GM18873 (cell line): ENCODE measurements around the gene TMEM179.

ENCODE experiments used
- ATAC-seq: cut with Tn5 transposase; IDR thresholded peaks from one replicate; pipeline ENCODE4 v1.9.1; 2021; ENCODE audit warnings: mild to moderate bottlenecking, moderate library complexity, moderate number of reproducible peaks; ENCODE audit not compliant: unreplicated experiment, low FRiP score

TMEM179 gene

DNA sequence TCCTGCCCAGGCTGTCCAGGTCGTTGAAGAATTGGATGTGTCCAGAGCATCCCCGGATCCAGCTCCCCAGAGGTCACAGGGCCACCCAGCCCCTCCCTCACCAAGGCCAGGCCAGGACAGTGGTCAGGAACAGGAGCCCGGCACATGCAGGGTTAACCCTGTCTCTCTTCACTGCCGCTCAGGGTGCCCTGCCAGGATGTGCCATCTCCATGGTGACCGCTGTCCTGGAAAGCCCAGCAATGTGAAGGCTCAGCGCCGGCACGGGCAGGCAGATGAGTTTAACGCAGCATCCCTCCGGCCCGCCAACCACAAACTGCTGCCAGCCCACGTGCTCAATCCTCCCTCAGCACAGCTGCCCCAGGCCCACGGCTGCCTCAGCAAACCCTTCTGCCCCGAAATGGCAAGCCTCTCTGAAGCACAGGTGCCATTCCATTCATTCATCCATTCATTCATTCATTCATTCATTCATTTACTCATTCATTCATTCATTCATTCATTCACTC lies 4.4 kb downstream of the TMEM179 start:
- ATAC-seq = no peak

DNA sequence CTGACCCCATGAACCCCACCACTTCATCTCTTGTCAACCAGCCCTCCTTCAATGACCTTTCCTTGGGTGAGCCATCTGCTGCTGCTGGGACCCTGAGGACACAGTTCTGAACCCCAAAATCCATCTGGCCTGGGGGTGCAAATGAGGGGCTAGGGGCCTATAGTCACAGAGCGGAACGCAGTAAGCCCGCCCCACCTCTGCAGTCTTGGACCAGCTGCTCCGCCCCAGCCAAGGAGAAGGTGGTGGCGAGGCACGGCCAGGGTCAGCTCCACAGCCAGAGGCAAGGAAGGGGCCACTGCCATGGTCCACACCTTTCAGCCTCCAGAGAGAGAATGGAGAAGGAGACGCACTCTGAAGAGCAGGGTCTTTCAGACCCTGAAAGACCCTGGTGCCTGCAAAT lies 5.1 kb downstream of the TMEM179 start:
- ATAC-seq = no peak

DNA sequence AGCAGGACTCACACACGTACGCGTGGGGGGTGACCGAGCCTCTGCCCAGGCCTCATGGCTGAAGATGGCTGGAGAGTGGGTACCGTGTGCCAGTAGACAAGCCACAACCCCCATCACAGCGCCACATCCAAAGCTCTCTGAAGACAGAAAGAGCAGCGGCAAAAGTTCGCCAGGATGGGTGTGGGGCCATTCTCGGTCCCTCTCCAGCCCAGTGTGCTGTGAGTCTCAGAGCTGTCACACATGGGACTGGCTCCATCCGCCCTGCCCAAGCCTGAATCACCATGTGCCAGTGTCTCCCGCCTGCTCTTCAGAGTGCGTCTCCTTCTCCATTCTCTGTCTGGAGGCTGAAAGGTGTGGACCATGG lies 5.7 kb downstream of the TMEM179 start:
- ATAC-seq = no peak

DNA sequence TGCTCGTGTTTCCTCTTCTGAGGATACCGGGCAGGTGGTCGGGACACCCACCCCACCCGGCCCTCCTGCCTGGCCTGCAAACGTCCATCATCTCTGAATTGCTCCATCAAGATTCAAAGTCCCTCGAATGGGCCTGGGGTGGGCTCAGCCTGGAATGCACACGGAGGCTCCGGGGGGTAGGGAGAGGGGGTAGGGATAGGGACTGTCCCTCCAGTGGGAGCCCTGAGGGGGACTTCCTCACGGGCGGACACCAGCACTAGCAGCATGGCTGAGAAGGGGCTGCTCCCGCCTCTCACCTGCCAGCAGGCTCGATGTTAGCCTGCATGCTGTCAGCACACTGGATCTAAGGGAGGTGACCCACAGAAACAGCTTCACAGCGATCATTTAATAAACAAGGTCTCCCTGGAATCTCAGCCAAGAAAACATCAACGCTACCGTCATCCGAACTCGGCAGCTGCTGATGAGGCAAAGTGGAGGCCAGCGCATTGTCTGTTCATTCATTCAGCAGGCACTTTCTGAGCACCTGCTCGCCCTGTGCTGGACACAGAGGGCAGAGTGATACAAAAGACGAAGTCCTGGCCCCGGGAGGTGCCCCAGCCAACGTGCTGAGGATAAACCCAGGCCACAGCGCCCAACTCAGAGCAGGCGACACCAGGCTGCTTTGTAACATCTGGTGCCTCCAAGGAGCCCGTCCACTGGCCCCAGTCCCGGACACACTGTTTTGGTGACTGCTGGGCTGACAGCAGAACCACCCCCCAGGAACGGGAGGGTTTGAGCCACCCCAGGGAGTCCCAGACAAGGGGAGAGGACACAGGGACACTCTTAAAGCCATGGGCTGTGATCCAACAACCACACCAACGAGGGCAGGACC lies 6.3 kb downstream of the TMEM179 start:
- ATAC-seq = no peak

DNA sequence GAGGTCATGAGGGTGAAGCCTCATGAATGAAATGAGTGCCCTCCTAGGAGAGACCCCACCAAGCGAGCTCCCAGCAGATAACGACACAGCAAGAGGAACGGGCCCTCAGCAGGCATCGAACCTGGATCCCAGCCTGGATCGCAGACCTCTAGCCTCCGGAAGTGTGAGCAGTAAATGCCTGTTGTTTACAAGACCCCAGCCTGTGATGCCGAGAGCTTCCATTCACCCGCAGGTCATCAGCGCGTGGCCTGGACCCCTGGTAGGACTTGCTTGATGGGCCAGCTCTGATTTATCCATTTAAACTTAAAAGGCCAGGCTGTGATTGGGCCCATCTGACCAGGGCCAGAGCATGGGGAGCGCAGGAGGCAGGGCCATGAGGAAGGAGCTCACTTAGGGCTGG lies 7.0 kb downstream of the TMEM179 start:
- ATAC-seq = no peak

DNA sequence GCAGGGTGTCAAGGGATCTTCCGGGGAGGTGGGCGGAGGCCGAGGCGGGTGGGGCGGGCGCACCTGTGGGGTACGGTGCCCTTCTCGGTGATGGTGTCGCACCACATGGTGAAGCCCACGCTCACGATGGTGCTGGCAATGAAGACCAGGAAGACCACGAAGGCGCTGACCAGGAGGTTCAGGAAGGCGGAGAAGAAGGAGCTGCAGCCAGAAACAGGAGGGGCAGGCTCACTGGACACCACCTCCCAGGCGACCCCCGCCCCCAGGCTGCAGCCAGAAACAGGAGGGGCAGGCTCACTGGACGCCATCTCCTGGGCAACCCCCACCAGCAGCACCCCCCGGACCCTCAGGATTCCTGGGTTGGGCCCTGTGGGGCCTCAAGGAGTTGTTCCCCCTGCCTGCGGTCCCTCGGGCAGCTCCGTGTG lies 7.6 kb downstream of the TMEM179 start:
- ATAC-seq = no peak

DNA sequence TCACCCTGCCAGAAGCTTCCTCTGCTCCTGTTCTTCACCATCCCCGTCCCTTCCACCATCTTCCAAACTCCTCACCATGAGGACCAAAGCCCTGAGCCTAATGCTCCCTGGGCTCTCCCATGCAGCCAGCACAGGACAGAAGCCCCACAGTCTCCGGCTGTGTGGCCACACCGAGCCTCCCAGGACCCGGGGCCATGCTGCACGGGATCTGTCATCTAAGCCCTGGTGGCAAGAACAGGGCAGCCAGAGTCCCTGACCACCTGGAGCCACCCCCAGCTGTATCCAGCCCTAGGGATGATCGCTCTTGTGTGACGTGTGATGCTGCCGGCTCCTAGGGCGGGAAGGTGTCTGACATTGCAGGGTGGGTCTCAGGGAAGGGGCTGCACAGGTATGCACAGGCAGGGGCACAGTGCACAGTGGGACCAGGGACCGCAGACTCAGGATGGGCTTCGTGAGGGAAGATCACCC lies 8.1 kb downstream of the TMEM179 start:
- ATAC-seq = no peak

DNA sequence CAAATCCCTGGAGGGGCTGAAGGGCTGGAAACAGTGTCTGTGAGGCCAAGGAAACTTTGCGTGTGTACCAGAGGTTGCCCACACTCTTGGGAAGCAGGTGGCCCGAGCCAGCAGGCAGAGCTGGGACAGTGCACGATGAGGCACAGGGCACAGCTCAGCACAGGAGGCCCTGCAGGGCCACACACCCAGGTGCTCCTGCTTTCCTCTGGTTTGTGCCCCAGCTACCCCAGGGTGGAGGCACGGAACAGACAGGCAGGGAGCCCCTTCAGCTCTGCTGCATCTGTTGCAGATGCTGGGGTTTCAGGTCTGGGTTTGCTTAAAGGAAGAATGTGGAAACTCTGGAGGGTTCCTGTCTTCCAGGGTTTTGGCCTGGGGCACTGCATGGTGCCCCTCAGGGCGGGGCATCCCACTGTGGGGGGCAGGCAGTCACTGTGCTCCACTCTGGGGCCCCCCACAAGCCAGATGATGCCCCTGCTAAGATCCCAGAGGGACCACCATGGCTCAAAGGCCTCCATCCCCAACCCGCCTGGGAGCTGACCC lies 8.6 kb downstream of the TMEM179 start:
- no peak for ATAC-seq

DNA sequence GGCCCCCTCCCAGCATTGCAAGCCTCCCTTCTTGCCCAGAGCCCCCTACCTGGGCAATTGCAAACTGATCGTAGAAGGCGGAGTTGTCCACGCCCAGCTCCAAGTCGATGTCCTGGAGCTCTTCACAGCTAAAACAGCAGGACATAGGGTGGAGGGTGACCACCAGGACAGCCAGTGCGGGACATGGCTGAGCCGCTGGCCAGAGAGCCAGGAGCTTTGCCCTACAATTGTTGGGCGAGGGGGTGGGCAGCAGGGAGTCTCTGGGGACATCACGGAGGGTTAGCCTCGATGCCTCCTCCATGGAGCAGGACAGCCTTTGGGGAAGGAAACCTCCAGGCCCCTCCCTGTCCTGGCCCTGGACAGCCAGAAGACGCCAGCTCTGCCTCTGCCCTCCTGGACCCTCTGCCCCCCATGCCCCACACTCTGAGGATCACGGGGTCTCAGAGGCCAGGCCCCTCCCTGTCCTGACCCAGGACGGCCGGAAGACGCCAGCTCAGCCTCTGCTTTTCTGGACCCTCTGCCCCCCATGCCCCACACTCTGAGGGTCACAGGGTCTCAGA lies 9.4 kb downstream of the TMEM179 start:
- ATAC-seq = no peak

DNA sequence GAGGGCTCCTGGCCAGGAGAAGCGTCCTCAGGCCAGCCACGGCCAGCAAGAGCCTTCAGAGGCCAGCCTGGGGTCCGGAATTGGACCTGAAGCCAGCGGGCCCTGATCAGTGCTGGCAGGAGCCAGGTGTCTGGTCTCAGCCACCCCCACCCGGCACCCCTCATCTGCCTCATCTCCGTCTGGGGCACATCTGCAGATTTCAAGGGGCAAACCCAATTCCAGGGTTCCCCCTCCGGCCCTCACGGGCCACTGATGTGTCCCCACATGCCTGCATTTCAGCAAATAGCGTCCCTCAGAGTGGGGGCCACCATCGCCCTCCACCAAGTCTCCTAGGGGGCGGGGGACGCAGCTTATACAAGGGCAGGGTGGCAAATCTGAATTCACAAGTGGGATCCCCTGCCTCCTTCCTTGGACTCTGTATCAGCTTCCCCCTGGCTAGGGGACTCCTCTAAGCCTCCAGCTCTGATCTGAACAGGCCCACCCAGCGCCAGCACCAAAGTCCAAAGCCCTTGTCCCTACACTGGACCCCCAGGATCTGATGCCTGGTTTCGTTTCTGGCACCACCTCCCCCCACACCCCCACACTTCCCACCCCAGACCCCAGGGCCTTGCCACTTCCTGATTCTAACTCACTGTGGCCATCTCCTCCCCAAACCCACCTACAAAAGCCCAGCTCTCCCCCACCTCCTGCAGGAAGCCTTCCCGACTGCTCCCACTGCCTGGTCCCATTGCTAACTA lies 10.1 kb downstream of the TMEM179 start:
- ATAC-seq = no peak

DNA sequence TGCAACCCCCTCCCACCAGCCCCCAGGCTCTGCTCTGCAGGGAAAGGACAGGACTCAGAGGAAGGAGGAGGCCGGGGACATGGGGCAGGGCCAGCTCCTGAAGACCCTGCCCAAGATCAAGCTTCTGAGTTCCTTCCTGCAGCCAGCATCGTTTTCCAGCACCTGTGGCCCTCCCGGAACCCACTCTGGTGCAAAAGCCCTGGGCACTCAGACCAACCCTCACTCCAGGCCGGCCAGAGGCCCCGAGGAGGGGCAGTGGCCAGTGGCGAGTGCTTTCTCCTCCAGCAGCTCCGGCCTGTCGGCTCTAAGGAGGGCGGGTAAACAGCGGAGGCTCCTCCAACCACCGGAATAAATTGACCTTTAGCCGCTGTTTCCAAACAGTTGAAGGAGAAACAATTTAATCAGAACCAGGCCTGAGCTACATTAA lies 10.8 kb downstream of the TMEM179 start:
- no peak for ATAC-seq

DNA sequence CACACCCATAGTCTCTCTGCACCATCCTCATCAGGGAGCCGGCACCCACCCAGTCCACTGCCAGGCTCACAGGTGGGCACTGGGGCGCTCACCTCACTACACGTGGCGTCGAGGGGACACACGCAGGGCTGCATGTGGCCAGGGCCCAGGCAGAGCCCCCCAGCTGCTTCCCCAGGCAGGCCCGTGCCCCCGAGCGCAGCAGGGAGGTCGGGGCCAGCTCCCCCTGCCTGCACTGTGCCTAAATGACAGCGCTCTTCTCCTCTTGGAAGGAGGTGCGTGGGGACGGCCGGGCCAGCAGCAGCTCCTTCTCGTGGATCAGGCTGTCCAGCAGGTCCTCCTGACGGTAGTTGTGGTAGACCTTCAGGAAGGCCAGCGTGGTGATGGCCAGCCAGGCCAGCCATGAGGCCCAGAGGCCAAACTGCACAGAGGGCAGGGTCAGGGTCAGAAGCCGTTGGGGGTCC lies 11.3 kb downstream of the TMEM179 start:
- ATAC-seq = no peak

DNA sequence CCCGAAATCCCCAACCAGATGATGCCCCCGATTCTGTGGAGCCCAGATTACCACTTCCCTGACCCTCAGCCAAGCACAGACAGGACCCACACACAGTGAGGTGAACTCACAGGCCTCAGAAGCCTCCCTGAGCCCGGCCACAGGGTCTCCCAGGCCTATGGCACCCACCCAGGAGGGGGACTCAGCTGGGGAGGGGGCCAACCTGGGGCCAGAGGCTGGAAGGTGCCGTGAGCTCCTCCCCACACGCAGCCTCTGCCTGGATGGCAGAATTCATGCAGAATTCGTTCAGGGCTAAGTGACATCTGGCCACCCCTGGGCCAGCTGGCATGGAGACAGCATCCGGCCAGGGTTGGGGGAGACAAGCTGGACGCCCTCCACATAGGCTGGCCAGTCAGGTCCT lies 11.8 kb downstream of the TMEM179 start:
- ATAC-seq = no peak

DNA sequence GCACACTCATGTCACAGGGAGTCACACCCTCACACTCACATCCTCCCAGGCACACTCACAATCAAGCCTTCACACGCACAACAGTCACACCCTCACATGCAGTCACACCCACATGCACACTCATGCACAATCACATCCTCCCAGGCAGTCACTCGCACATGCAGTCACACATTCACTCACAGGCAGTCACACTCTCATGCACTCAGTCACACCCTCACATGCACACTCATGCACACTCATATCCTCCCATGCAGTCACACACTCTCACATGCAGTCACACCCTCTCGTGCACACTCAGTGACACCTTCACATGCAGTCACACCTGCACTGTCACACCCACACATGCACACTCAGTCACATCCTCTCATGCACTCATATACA lies 12.3 kb downstream of the TMEM179 start:
- ATAC-seq = no peak

DNA sequence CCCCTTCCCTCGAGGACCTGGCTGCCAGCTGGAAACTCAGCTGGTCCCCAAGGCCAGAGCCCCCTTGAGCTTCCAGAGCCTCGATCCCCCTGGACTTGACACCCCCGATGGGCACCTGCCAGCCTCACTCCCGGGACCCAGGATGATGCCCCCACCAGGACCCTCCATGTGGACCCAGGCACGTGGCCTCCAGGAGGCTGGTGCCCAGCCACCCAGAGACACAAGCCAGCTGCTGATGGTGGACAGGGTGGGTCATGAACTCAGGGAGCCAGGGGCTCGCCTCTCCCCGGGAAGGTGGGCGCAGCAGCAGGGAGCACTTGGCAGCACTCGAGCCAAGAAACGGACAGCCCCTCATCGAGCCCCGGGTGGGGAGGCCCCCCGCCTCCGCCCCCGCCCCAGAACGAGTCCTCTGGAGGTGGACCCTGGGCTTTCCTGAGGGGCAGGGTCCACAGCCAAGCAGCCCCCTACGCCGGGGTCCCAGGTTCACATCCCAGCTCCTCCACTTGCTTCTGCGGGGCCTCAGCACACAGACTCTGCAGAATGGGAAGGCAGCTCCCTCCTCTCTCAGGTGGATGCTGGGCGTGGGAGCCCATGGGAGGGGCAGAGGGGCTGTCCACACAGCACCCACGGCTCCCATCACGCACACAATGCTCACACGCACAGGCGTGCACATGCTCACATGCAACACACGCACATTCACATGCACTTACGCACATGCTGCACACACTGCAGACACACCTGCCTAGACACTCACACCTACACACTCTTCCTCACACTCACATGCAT lies 12.9 kb downstream of the TMEM179 start:
- ATAC-seq = no peak

DNA sequence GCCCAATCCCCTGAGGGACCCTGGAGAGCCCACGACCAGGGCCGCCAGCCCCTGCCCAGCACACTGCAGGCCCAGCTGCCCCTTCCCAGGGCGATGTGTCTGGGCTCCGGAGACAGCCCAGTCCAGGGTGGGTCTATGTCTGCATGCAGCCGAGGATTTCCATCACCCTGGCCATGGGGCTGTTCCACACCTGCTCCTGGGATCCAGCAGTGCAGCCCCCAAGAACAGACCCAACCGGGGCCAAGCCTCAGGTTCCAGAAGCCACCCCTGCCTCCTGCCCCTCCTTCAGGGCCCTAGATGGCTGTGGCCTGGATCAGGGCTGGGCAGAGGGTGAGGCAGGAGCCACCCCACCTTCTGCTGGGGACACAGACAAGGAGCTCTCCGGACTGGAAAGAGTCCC lies 13.5 kb downstream of the TMEM179 start:
- ATAC-seq = no peak

DNA sequence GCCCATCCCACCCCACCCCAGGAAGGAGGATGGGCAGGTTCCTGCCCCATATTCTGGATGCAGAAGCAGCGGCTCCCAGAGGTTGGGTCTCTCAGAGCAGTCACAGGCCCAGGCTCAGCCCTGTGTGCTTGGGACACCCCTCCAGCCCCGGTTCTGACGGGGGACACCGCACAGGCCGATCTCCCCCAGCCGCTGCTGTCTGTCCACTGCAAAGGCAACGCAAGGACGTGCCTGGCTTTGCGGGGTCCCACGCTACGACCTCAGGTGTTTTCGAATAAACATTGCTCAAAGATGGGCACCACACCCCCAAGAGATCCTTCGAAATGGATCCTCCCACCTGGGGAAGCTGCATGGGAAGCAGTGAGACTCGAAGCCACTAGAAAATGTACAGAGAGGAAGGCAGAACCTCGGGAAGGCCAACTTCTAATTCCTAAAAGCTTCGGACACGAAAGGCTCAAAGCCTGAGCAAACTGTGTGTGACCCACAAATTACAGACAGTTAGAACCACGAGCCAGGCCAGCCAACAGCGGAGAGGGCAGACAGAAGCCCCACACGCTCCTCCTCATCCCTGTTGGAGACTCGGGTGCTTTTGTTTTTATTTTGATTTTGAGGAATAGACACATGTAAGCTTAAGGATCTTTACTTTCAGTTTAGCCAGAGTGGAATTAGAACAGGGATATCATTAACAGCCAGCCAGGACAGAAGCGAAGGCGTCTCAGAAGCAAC lies 14.2 kb downstream of the TMEM179 start:
- ATAC-seq = no peak

DNA sequence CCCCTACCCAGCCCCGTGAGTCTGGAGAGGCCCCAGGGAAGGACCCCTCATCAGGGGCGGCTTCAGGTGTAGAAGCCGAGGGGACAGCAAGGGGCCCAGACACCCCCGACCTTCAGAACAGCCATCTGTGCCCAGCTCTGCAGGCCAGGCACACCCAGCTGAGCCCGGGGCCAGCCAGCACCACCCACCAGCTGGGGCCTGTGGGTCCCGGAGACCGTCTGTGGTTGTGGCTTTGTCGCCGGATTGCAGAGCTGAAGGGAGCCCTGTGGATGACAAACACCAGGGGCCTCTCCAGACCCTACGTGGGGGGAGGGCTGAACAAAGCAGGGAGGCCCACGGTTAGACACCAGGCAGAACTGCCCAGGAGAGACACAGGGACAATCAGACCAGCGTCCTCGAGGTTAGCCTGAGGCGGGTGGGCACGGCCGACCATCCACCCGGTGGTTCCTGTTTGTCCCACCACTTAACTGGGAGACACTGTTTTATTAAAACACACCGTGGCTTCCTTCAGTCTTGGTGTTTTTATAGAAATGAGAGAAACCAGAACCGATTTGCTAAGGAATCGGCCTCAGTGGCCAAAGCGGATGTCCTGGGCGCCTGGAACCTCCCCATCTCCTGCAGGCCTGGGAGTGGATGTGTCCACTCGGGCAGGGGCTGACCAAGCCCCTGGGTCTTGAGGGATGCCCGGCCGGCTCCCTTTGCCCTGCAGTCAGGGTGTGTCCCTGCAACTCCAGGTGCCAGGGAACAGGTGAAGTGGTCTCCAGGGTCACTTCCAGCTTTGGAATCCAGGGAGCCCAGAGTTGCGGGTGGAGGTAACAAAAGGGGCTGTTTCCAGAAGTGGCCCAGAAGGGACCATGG lies 15.0 kb downstream of the TMEM179 start:
- no peak for ATAC-seq
